Measurements from ENCODE around the gene PGPEP1.
"Not testable (repeated sequence)": the region's sequence is repeated elsewhere in the genome, so short reads cannot be mapped to it uniquely, and the experiment has no call there.

Gene PGPEP1

DNA sequence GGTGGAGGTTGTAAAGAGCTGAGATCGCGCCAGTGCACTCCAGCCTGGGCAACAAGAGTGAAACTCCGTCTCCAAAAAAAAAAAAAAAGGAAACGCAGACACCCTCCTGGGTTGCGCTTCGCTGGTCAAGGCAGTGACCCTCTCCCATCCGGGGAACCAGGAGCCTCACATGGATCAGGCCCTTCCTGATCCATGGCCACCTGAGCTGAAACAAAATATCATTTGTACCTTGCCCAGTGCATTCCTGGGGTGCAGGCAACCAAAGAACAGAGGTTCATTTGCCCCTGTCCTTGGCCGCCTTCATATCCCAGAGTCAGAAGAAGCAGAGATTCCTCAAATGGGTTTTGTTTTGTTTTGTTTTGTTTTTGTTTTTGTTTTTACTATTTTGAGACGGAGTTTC lies 9.5 kb upstream of the PGPEP1 start:
- no peak for DNase-seq (ENCODE audit: insufficient read length, low spot score)
- no peak for FAIRE-seq

DNA sequence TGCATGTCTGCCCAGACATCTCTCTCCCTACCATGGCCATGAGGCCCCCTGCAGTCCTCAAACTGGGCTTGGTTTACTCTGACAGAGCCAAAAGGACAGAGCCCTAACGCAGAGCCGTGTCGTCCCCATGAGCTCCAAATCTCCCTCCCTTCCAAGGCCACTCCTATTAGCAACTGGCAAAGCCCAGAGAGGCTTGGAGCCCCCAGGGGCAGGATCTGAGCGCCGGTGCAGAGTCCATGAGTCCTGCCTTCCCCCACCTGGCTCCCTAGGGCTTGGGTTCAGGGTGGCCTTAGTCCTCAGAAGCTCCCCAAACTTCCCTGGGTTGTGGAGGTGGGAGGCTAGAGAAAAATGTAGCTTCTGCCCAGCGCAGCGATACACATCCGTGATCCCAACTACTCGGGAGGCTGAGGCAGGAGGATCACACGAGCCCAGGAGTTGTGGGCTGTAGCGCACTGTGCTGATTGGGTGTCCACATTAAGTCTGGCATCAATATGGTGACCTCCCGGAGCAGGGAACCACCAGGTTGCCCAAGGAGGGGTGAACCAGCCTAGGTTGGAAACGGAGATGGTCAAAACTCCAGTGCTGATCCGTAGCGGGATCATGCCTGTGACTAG lies 7.4 kb upstream of the PGPEP1 start:
- DNase-seq (ENCODE audit: insufficient read length, low spot score) (no peak), FAIRE-seq (no peak)

DNA sequence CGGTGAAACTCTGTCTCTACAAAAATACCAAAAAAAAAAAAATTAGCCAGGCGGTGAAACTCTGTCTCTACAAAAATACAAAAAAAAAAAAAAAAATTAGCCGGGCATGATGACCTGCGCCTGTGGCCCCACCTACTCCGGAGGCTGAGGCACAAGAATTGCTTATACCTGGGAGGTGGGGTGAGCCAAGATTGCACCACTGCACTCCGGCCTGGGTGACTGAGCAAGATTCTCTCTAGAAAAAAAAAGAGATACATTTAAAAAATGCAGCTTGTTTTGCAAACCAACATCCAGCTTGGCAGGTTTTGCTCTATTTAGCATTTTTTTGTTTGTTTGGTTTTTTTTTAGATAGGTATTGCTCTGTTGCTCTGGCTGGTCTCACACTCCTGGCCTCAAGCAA lies 6.7 kb upstream of the PGPEP1 start:
- FAIRE-seq = no peak

DNA sequence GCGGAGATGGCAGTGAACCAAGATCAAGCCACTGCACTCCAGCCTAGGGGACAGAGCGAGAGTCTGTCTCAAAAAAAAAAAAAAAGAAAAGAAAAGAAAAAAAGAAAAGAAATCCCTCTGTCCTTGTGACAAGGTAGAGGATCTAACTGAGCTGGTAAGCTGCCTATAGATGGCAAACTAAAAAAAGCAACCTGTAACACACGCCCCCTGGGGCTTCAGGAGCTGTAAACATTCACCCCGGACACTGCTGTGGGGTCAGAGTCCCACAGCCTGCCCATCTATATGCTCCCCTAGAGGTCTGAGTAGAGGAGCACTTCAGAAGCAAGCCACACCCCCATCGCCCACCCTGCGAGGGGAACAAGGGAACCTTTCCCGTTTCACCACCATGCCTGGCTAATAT lies 4.3 kb upstream of the PGPEP1 start:
- FAIRE-seq (no peak), DNase-seq (ENCODE audit: insufficient read length, low spot score) (no peak)

More for the DNA sequence above, 6.7 kb upstream of the PGPEP1 start:
- DNase-seq (ENCODE audit: insufficient read length, low spot score) = no peak

DNA sequence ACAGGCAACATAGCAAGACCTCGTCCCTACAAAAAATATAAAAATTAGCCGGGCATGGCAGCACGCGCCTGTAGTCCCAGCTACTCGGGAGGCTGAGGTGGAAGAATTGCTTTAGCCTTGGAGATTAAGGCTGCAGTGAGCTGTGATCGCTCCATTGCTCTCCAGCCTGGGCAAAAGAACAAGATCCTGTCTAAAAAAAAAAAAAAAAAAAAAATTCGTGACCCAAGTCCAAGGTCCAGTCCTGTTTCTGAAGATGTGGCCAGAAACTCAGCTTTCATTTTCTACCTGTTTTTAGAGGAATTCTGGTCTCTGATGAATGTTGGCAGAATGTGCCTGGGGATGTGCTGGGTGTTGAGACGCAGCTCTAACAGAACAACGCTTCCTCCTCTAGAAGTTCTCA lies 1.9 kb upstream of the PGPEP1 start:
- DNase-seq (ENCODE audit: insufficient read length, low spot score) = no peak
- no peak for FAIRE-seq

DNA sequence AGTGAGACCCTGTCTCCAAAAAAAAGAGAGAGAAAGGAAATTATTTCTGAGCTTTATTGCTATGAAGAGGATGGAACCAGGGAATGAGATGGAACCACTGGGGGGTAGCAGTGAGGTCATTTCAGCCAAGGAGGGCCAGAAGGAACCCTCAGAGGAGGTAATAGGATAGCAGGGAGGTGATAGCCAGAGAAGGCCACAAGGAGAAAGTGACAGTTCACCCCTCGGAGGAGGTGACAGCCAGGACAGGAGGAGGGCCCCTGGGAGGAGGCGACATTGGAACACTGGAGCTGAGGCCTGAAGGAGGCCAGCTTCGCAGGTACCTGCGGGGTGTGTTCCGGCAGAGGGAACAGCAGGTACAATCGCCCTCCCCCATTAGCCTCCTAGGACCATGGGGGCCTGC lies 675 bp upstream of the PGPEP1 start:
- DNase-seq (ENCODE audit: insufficient read length, low spot score) (no peak), FAIRE-seq (no peak)

DNA sequence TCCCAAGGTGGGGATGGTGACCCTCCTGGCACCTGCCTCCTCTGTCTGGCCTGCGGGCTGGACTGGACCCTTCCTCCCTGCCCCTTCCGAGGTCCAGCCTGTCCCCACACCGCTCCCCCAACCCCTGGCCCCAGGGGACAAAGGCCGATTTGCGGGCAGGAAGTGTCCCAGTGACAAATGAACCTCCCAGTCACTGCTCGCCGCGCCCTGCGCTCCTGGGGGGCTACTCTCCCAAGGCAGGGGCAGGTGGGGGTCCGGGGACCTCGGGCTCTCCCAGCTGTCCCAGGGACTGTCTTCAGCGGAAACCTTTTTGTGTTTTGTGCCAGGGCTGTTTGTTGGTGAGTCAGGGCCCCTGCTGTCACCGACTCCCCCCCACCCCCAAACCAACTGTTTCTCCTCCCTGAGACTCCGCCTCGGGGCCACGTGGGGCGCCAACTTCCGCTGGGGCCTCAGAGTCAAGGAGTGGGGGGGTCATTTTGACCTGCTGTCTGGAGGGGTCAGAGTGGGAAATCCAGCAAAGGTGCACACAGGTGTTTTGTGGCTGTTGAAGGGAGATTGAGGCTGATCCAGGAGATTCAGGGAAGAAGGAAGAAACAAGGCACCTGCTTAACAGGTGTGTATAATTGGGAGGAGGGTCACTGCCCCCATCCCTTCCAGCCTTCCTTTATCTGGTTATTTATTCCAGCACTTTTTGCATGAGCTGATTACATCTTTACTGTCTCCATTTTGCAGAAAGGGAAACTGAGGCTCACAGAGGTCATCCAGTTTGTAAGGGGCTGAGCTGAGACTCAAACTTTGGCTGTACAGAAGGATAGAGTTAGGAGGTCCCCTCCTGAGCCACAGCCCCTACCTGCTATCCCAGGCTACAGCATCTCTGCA lies 831 bp downstream of the PGPEP1 start:
- FAIRE-seq (peak; percentile 62), DNase-seq (ENCODE audit: insufficient read length, low spot score) (peak; percentile 87)

DNA sequence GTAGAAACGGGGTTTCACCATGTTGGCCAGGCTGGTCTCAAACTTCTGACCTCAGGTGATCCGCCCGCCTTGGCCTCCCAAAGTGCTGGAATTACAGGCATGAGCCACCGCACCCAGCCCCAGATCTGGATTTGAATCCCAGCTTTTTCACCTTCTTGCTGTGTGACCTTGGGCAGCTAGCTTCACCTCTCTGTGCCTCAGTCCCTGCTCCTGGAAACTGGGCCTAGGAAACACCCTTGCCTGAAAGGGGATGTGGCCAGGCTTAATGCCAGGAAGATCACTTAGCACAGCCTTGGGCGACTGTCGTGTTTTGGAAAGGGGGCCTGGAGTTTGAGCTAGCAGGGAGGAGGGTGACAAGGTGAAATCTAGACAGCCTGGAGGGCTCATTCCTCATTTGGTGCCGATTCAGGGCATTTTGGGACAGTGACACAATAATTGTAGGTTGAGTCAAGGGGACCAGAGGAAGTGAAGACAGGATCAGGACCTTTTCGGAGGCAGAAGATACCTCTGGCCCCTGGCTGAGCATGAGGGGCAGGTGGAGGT lies 1.8 kb downstream of the PGPEP1 start:
- no peak for FAIRE-seq
- DNase-seq (ENCODE audit: insufficient read length, low spot score) = no peak

DNA sequence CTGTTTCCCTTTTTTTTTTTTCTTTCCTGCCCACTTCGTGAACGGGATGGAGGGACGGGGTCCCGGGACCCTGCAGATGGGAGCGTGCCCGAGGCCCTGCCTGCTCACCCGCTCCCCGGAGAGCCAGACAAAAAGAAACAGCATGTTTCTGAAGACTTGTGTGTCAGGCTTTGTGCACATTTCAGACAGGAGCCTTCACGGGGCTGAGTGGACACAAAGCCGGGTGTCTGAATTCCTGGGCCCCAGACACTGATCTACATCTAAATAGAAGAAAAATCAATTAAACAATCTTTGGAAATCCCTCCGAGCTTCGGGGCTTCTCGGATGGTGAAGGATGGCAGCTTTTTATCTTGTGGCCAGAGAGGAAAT lies 4.2 kb downstream of the PGPEP1 start:
- FAIRE-seq = no peak
- DNase-seq (ENCODE audit: insufficient read length, low spot score) = no peak

DNA sequence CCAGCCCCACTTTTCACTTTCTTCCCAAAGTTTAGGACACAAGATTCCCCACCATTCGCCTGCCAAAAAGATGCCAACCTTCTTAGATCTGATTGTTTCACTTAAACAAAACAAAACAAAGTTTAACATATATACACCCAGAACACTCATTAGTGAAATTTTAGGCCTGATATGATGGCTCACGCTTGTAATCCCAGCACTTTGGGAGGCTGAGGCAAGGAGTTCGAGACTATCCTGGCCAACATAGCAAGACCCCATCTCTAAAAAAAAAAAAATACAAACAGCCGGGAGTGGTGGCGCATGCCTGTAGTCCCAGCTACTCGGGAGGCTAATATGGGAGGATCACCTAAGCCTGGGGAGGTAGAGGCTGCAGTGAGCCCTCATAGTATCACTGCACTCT lies 4.9 kb downstream of the PGPEP1 start:
- DNase-seq (ENCODE audit: insufficient read length, low spot score) = no peak
- FAIRE-seq = no peak

DNA sequence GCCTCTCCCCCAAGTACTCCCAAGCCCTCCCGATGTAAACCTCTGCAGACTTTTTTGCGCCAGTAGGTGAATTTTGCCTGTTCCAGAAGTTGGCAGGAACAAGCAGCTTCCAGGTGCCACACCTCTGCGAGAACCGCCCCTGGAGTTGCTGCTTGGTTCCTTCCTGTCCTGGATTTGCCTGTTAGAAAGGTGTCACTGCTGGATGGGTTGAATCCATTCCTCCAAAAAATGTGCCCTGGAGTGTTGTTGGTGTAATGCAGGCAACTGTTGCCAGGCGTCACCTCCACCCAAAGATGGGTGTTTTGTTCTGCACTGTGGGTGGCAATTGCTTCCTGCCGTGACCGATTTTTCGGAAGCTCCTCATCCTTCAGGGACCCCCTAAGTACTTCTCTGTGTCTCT lies 5.7 kb downstream of the PGPEP1 start:
- no peak for FAIRE-seq

DNA sequence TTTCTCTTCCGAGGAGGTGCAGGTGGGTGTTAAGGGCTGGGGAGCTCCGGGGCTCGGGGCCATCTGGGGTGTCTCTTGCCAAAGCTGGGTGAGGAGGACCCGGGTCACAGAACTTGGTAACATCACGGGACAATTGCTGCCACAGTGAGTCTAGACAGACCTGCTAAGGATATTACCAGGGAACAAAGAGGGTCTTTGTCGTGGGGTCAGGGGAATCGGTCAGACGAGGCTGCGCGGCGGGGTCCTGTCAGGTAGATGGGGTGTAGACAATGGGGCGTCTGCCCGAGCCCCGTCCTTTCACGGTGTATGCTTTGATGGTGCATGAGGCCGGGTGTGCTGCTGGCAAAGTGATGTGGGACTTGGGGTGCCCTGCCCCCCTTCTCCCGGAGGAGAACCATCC lies 7.8 kb downstream of the PGPEP1 start:
- DNase-seq (ENCODE audit: insufficient read length, low spot score) (no peak), FAIRE-seq (no peak)

More for the DNA sequence above, 5.7 kb downstream of the PGPEP1 start:
- DNase-seq (ENCODE audit: insufficient read length, low spot score) = no peak

DNA sequence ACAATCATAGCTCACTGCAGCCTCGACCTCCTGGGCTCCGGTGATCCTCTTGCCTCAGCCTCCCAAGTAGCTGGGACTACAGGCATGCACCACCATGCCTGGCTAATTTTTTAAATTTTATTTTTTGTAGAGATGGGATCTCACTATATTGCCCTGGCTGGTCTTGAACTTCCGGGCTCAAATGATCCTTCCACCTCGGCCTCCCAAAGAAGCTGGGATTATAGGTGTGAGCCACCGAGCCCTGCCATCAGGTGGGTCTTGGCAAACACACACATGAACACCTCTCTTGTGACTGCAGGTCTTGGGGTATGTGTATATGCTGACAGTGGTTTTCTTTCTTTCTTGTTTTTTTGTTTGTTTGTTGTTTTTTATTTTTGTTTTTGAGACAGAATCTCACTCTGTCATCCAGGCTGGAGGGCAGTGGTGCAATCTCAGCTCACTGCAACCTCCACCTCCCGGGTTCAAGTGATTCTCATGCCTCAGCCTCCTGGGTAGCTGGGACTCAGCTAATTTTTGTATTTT lies 8.5 kb downstream of the PGPEP1 start:
- not testable (repeated sequence) for FAIRE-seq; DNase-seq (ENCODE audit: insufficient read length, low spot score)

DNA sequence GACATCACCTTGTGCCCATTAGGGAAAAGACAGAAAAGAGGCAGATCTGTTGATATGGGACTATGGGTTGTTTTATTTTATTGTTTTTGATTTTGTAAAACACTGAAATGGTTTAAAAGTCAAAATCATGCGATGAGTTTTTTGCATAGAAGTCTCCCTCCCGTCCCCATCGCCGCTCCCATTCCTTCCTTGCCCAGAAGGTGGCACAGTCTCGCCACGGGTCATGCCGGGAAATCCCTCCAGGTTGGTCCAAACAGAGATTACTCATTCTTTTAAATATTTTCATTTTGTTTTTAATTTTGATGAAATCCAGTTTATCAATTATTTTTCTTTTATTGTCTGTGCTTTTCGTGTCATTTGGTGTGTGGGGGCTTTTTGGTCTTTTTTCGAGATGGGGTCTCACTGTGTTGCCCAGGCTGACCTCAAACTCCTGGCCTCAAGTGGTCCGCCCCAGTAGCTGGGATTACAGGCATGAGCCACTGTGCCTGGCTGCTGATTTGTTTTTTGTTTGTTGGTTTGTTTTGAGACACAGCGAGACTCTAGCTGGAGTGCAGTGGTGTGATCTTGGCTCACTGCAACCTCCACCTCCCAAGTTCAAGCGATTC lies 9.2 kb downstream of the PGPEP1 start:
- DNase-seq (ENCODE audit: insufficient read length, low spot score) (peak; percentile 51), FAIRE-seq (peak; percentile 35)

DNA sequence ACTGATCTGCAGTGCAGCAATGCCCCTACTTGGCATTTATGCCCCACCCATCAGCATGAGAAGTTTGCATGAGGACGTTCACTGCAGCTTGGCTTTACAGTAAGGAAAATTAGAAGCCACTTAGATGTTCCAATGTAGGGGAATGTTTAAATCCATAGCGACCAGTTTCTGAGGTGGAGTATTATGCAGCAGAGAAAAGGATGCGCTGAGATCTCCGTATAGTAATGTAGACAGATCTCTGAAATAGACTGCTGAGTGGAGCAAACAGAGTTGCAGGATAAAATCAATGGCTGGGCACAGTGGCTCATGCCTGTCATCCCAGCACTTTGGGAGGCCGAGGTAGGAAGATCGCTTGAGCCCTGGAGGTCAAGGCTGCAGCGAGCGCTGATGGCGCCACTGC lies 10.1 kb downstream of the PGPEP1 start:
- DNase-seq (ENCODE audit: insufficient read length, low spot score) = no peak
- no peak for FAIRE-seq

DNA sequence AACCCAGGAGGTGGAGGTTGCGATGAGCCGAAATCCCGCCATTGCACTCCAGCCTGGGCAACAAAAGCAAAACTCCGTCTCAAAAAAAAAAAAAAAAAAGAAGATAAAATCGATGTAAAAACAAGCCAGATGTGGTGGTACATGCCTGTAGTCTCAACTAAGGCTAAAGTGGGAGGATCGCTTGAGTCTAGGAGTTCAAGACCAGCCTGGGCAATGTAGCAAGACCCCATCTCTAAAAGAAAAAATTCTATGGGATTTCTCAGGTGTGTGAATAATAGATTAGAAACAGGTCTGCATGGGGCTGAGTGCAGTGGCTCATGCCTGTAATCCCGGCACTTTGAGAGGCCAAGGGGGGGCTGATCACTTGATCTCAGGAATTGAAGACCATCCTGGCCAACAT lies 11.1 kb downstream of the PGPEP1 start:
- FAIRE-seq (no peak), DNase-seq (ENCODE audit: insufficient read length, low spot score) (no peak)

DNA sequence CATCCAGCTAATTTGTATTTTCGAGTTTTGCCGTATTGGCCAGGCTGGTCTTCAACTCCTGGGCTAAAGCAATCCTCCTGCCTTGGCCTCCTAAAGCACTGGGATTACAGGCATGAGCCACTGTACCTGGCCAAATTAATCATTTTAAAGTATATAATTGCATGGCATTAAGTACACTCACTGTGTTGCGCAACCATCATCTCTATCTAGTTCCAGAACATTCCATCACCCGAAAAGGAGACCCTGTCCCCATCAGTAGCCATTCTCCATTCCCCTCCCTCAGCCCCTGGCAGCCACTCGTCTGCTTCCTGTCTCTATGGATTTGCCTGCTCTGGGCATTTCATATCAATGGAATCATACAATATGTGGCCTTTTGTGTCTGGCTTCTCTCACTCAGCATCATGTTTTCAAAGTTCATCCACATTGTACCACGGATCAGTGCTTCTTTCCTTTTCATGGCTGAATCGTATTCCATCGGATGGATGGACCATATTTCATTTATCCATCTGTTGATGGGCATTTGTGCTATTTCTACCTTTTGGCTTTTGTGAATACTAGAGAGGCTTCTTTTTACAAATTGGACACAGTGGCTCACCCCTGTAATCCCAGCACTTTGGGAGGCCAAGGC lies 13.1 kb downstream of the PGPEP1 start:
- DNase-seq (ENCODE audit: insufficient read length, low spot score) = no peak
- no peak for FAIRE-seq

DNA sequence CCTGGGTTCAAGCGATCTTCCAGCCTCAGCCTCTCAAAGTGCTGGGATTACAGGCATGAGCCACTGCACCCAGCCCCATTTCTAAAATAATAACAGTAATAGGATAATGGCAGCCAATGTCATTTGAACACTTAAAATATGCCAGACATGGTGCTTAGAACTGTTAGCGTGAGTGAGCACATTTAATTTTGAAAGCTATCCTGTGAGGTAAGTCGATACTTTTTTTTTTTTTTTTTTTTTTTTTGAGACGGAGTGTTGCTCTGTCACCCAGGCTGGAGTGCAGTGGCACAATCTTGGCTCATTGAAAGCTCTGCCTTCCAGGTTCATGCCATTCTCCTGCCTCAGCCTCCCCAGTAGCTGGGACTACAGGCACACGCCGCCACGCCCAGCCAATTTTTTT lies 14.3 kb downstream of the PGPEP1 start:
- DNase-seq (ENCODE audit: insufficient read length, low spot score); FAIRE-seq: not testable (repeated sequence)

DNA sequence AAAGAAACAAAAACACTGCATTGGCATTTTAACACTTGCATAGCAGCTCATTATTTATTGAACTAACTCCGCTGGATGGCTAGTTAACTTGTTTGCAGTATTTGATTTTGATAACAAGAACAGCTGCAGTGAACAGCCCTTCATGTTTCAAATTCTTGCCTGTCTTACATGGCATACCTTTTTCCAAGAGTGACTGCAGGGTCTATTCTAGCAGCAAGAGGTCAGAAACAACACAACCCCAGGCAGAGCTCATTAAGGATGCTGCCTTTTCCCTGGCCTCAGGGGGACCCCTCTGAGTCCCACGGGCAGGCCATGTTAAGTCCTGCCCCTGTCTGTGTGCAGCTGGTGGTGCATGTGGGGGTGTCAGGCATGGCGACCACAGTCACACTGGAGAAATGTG lies 16.6 kb downstream of the PGPEP1 start:
- FAIRE-seq (no peak), DNase-seq (ENCODE audit: insufficient read length, low spot score) (no peak)

DNA sequence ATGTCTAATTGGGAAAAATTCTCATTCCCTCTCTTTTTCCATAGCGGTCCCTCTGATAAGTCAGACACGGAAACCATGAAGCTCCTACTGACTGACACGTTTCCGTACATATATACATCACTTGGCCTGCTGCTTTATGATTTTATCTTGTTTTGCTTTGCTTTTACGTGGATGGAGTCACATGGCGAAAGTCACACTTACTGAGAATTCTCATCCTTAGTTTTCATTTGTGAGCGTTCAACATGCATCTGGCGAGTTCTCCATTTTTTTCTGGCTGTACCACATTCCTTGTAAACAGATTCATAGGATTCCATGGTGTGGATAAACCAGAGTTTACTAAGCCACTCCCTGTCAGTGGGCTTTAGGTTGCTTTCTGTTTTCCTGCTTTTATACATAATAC lies 21.2 kb downstream of the PGPEP1 start:
- DNase-seq (ENCODE audit: insufficient read length, low spot score) = no peak
- no peak for FAIRE-seq

DNA sequence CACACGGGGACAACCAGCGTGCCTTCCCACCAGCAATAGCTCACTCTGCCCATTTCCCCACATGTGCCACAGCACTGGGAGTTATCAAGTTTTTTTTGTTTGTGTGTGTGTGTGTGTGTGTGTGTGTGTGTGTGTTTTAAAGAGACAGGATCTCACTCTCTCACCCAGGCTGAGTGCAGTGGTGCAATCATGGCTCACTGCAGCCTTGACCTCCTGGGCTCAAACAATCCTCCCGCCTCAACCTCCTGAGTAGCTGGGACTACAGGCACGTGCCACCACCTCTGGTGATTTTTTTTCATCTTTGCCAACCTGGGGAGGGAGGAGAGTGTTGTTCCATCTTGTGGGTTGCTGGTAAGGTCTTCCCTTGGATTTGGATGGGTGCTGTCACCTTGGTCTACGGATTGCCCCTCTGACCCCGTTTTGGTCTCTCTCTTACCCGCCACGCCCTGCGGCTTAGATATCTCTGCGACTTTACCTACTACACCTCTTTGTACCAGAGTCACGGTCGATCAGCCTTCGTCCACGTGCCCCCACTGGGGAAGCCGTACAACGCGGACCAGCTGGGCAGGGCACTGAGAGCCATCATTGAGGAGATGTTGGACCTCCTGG lies 22.6 kb downstream of the PGPEP1 start:
- FAIRE-seq = no peak

More for the DNA sequence above, 22.6 kb downstream of the PGPEP1 start:
- no peak for DNase-seq (ENCODE audit: insufficient read length, low spot score)

Data from GM19239 (cell line).